Daoy (cell line): Measurements from ENCODE around the gene ALK. TPM values are rescaled to one million over a fixed set of nuclear protein-coding genes. Genes with fewer than 3 reads are reported as not detected.

Experiments used
- DNase-seq: peaks from one replicate; pipeline ENCODE4 v3.0.0-alpha.2; 2015; ENCODE audit warnings: low read depth
- total RNA-seq: library from RNA; depleted of rRNA; stranded (reverse); fragments of >200 nt; shearing (Covaris generic); gene quantifications from 2 replicates; pipeline ENCODE4 v1.2.3, GENCODE V29; 2014

ALK gene
- total RNA-seq, 1 experiment from 2014 or later: 0.11 TPM

DNA sequence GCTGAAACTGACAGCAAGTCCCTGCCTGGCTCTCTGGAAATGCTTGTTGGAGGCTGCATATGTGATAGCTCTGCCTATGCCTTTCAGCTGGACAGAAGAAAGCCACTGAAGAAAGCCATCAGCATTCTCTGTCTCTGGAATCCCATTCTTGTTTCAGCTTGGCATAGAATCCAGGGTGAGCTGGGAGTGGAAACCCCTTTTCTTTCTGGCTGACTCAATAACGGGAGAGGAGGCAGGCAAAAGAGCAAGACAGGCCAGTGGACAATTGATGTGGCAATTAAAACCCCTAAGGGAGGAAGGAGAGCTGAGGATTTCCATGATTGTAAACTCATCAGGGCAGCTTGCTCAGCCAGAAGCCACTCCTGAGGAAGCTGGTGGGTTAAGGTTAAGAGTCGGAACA, 598.1 kb downstream of the ALK start:
- no peak for DNase-seq

DNA sequence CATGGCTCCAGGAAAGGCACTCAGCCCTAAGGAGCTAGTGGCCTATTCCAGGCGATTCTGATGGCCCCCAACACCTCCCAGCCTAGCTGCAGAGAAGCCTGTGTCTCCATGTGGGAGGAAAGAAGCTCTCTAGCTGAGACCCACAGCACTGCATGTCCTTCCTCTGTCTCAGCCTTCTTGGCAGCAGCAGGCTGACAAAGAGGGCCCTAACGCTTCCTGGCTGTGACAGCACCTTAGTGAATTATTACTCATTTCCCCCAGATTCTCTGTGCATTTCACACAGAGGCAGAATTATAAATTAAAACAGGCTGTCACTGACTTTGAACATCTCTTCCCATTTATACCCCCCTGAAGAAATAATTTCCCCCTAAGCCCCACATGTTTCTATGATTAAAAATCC, 599.4 kb downstream of the ALK start:
- peak; percentile 63 for DNase-seq

DNA sequence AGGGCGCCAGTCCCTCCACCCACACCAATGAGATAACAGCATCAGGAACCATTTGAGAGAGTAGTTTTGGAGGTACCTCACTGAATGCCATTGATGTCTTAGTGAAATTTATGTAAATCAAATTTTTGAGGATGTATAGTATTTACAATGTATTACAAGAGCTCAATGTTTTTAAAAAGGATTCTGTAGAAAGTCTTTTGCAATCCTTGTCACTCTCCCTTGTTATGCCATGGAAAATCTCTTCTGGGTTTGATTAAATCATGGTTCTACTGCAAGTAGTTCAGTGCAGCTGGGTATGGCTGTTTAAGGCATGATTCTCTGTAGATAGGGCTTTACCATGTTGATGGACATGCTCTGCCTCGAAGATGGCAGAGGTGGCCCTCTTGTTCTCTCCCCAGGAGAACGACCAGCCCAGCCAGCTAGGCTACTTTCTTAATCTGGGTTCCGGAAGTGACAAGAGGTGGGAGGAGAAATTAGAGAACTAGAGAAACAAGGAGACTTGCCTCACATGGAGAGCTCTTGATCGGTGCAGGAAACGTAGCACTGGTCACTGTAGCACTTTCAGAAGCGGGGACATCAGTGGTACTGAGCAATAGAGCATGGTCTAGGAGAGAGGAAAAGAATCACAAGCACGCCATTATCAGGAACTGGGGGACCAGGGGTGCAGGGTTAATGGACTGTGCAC, 603.4 kb downstream of the ALK start:
- DNase-seq: no peak

DNA sequence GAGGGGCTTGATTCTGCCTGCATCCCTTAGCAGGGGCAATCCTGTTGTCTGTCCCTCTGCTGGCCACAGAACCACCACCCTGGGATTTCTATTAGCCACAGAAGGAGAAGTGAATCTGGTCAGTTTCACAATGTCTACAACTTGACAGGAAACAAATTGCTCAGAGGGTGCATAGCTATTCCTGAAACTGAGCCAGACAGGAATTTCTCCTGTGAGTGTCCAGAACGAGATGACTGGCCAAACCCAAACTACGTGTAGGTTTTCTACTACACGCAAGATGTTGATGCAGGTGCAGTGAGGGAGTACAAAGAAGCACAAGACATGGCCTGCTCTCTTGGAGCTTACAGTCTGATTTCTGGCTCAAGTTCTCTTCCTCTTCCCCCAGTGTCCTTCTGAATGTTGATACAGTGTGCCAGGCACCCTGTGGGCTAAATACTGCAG, 604.3 kb downstream of the ALK start:
- no peak for DNase-seq

DNA sequence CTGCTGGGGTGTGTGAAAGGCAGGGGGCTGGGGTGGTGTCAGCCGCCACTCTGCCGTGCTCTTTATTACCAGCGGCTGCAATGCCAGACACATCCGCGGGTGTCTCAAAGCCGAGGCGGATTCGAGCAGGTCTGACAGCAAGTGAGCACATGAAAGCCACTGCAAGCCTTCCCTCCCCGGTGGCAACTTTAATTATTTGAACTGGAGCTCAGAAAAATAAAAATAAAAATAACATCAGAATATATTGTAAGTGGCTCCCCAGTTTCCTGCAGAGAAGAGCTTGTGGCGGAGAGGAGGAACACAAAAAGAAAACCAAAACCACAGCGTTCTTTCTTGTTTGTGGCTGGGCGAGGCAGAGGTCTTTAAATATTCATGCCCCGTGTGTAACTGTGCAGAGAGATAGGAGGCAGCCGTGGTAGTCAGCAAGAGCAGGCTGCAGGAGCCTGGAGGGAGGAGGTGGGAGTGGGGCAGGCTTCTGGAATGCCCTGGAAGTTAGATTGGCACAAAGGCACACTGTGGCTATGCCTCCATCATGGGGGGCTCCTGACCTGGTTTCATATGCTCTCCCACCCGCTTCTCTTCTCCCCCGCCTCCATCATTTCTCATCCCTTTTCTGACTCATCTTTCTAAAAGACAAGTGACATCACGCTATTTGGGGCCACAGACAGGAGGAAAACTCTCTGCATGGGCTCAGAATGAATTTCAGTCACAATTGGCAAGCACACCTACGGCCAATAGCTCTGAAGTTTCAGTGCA, 606.4 kb downstream of the ALK start:
- peak; percentile 68 for DNase-seq

DNA sequence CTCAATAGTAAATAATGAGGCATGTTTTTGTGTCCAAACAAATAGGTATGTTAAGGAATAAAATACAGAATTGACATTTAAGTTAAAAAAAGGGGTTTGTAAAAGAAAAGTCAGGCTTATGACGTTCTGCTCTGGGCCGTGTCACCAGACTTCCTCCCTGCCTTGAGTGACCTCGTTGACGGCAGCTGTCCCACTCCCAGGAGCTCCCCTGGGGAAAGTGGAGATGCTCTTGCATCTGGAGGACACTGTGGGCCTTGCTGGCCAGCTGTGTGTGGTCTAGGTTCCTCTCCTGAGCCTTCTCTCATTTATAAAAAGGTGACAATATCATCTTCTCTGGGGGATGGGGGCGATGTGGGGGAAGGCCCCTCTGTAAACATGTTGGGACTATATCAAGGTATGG, 609.9 kb downstream of the ALK start:
- DNase-seq: no peak

DNA sequence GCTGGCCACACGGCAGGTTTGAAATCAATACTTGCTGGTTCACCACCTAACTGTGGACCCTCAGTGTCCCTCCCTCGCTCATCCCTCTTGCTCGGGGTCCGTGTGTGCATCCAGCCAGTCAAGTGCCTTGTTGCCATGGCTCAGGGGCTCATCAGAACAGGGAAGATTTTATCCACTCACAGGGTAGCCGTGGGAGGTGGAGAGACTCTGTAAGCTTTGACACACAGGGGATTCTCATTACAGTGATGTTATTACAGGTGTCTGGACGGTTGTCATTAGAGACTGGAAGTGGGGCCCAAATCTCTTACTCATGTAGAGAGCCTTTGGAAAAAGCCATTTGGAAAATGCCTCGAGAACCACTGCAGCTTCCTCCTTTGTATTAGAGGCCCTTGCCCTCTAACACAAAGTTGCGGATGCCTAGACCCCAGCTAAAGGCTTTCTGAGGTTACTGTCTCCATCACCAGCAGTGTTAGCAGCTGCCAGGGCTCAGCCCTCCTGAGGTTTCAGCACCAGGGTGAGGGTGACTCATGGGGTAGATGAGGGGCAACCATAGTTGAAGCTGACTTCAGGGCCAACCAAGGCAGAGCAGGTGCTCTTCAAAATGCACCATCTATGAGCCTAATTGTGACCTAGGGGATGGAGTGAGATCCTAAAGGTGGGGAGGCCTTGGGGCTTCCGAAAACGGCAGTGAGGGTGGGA, 610.6 kb downstream of the ALK start:
- DNase-seq: no peak

DNA sequence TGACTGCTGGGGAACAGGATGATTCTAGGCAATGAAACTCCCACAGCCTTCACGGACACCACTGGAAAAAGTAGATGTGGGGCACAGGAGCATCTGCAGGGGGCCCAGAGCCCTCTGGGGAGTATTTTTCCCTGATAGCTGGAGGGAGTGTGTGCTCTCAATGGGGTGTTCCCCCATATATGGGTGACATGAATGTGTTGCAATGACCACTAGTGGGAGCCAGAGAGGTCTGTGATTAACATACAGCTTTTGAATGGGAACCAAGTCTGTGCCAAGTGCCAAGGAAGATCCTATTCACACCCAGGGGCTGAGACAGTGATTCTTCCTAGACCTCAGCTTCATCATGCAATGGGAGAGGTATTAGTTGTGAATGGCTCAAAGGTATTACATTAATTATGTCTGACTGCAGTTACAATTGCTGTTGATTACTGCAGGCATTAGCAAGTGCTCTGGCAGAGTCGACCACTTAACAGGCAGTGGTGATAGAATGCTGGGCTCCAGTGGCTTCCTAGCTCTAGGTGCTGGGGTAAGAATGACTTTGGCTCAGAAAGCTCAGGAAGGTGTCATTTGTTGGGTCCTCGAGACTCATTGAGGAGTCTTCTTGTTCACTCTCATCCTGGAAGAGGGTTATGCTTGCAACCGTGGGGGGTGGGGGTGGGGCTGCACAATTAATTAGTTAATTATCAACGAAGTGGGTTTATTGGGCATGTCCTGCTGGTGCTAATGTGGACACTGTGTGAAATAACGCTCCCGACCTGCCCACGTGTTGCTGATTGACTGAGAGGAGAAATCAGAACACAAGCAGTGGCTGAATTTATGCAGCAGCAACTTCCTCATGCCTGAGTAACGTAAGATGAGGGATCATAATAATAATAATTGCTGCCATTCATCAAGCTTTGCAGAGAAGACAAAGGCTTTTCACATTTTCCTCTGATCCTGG, 612.0 kb downstream of the ALK start:
- DNase-seq: peak; percentile 65

DNA sequence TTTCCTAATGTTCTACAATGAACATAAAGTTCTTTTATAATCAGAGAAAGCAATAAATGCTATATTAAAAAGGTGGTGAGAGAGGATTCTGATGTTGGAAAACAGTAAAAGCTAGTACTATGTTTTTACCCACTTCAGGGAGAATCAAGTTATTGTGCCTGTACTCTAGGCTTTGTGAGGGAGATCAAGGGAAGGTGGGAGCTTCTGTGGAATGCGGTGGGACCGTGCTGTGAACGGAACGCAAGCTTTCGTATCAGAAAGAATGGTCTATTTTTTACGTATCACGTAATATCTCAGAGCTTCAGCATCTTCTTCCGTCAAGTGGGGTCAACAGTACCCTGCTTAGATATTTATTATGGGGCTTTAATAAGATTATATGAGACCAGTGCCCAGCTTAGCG, 613.0 kb downstream of the ALK start:
- DNase-seq: no peak

DNA sequence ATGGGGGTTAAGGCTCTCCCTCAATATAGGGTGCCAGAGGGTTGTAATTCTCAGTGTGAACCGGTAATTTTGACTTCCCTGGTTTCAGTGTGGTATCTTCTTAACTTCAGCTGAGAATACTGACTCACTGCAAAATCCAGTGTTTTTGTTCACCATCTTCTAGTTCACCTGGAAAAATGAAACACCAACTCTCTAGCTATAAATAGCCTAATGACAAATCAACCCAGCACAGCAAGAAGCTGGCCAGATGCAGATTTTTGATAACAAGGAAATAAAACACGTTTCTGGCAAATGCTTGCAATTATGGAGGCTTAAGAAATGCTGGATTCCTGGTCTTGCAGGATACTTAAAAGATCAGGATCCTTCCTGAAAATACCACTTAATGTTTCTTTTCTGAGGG, 613.9 kb downstream of the ALK start:
- DNase-seq: no peak

DNA sequence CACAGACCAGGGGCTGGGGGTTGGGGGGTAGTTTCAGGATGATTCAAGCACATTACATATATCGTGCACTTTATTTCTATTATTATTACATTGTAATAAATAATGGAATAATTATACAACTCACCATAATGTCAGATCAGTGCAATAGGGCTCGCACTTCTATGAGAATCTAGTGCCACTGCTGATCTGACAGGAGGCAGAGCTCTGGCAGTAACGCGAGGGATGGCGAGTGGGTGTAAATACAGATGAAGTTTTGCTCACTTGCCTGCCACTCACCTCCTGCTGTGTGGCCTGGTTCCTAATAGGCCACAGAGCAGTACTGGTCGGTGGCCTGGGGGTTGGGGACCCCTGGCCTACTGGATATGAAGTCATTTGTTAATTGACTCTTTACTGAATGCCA, 615.6 kb downstream of the ALK start:
- no peak for DNase-seq

DNA sequence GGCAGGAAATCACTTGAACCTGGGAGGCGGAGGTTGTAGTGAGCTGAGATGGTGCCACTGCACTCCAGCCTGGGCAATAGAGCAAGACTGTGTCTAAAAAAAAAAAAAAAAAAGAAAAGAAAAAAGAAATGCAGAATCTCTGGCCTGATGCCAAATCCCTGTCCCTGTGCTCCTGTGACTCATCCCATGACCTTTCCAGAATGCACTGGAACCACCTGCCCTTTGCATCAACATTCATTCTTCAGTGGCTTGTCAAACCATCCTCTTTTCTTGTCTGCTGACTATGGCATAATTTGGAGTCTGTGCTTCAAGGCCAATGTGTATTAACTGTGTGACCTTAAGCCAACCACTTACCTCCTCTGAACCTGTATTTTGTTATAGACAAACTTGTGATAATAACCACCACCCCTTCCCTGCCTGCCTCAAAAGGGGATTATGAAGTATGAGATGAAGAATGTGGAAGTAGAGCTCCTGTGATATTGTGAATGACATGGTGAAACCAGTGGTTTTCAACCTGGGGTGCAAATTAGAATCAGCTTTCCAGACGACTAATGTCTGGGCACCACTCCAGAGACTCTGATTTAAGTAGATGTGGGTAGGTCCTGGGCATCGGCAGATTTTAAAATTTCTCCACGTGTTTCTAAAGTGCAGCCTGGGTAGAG, 616.9 kb downstream of the ALK start:
- DNase-seq: peak; percentile 45

DNA sequence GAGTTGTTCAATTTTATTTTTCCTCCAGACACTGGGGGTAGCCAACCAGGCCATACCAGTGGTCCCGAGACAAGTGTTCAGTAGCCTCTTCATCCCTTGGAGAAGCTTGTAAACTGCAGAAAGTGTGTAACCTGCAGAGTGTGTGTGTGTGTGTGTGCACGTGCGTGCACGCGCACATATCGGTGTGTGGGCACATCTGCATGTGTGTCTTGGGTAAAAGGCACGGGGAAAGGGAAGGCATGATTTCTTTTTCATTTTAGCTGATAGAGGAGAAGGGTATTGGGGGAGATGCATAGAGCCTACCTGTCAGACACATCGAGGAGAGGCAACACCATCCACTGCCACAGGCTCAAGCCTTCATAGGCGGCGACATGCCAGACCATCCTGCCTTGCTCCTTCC, 624.8 kb downstream of the ALK start:
- no peak for DNase-seq

DNA sequence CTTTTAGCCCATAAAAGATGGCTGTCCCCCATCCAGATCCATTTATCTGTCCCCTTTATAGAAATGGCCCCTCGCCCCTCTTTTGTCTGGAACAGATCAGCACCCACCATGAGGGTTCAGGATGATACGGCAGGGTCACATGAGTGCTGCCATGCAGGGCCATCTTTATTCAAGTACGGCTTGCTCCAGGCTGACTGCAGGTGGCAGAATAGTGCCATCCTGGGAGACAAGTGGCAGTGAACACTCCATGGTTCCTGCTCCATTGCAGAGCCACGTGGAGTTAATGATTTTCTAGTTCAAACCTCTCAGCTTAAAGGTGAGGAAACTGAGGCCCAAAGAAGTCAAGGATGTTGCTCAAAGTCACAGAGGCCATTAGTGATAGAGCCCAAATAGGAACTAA, 625.5 kb downstream of the ALK start:
- DNase-seq: peak; percentile 42

DNA sequence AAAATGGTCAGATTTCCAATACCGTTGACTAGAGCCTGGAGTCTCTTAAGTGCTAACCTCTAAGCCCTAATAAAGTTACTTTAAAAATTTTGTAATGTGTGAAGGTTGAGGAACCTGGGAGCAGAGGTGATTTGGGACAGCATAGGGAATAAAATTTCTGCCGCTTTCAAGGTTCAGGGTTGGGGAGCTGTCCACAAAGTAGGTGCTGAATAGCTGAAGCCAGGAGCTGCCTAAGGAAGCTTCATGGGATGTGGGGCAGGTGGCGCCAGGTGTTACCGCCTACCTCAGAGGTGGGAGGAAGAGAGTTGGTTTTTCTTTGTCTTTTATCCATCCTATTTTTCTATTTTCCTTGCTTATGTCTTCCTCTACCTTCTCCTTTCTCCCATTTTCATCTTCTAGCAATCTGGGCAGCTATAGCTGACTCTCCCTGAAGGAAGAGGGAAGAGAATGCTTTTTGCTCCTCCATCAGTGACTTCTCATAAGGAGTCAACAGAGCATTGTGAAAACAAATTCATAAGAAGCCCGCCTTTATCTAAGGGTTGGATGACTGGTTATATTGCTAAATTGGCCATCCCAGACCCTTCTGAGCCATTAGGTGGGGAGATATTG, 627.5 kb downstream of the ALK start:
- peak; percentile 38 for DNase-seq

DNA sequence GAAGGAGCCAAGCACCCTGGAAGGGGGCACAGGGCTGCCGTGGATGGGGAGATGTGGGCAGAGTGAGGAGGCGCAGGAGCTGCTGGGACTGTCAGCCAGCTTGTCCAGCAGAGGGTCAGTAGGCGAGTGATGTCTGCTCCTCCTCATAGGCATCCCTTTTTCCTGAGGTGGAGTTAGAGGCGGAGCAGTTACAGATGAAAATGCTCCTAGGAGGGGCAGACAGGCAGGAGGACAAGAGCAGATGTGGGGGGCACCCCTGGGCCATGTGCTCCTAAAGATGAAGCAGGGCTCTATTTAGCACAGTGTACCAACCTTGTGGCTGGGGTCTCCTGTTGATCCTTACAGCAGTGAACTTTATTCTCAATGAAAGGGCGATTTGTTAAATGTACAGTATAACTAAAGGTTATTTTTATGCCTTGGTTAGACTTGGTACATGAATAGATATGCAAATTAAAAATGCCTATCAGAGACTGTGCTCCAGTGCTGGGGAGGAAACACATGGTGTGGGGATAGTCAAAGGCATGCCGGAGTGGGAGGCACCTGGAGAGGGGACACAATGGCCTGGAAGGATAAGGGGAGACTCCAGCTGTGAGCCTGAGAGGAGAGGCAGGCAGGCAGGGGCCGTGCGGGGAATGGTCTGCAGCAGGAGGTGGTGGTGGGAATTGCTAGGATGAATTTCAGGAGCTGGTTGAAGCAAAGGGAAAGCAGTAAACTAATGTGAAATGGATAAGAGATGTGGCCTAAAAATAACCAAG, 630.9 kb downstream of the ALK start:
- no peak for DNase-seq

DNA sequence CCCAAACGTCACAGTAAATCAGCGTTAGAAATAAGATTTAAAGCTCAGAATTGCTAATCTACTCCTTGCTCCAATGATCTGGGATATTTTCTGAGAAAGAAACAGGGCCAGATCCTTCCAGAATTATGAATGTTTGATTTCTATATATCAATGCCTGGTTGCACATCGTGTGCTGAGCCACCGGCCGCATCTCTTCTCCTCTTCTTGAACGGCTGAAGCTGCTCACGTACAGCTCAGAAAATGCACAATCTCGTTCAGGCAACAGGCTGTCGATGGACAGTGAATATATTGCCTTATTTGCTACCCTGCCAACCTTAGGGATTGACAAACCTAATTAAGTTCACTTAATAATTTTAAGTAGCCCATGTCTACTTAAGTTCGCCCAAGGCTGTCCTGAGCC, 636.7 kb downstream of the ALK start:
- DNase-seq: no peak

DNA sequence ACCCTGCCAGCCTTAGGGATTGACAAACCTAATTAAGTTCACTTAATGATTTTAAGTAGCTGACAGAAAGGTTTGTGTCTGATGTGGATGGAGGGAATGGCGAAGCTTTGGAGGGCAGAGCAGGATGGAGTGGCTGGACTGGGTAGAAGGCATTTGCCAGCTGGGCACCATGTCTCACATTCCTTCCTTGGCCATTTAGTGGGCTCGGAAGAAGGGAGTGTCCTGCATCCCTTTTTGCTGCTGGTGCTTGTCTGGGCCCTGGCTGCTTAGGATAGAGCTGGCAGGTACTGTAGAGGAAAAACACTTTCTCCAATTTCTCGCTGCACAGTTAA, 639.5 kb downstream of the ALK start:
- no peak for DNase-seq

DNA sequence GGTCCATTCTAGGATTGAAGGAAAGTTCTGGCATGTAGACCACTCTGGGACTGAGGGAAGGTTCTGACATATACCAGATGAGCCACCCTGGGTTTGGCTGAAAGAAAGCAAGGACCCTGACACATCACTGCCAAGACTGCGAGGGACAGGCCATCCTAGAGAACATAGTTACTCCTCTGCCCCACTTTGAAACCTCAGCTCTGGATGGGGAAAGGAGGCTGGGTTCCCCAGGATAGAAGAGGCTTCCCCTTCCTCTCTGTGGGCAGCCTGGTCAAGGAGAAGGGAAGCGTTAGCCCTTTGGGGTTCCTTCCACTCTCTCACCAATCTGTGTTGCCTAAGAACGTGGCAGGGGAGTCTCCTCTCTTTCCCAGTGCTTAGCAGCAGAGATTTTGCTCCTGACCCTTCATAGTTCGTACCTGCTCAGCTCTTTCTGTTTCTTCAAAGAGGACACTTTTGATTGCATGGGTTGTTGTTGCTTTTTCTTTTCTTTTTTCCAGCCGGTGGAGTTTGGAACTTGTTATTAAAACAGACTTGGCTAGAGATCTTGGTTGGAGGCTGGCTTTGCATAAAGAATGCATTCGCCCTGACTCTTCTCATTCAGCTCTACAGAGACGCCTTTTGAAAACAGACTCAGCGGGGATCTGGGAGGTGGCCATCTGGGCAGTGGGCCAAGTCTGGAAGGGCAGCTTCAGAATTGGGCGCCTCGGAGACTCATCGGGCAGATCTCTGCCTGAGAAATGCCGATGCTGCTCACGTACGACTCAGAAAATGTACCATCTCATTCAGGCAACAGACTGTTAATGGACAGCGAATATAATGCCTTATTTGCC, 640.1 kb downstream of the ALK start:
- peak; percentile 81 for DNase-seq
